Neural cell (in vitro differentiated cells): ENCODE results near the gene ECEL1. TPM values are rescaled to one million over a fixed set of nuclear protein-coding genes. Genes with fewer than 3 reads are reported as not detected.

Source experiments
- H2AFZ ChIP-seq: fragments of 200-600, 300-800 bp; sonication (generic), shearing (Covaris generic); 2 replicates; pipeline ENCODE4 v1.6.0; 2014; ENCODE audit warnings: low read depth, mild to moderate bottlenecking, antibody characterized with exemption, low read length, moderate library complexity
- H3F3A ChIP-seq: fragments of 200-600 bp; shearing (Covaris generic); 2 replicates; pipeline ENCODE4 v1.6.1; 2016; ENCODE audit warnings: mild to moderate bottlenecking, moderate library complexity, mixed read lengths, antibody characterized with exemption, low read length; ENCODE audit not compliant: insufficient read depth, poor library complexity, severe bottlenecking
- H3K27ac ChIP-seq: fragments of 200-600, 300-800 bp; sonication (generic), shearing (Covaris generic); 2 replicates; pipeline ENCODE4 v1.5.1; 2014; ENCODE audit warnings: mild to moderate bottlenecking, low read length, moderate library complexity
- H3K27me3 ChIP-seq: fragments of 300-800, 200-600 bp; sonication (generic), shearing (Covaris generic); 2 replicates; pipeline ENCODE4 v1.6.0; 2014; ENCODE audit warnings: mild to moderate bottlenecking, low read depth, low read length, moderate library complexity; ENCODE audit not compliant: insufficient read depth
- H3K36me3 ChIP-seq: fragments of 300-800, 200-600 bp; sonication (generic), shearing (Covaris generic); 2 replicates; pipeline ENCODE4 v1.5.1; 2014; ENCODE audit warnings: mild to moderate bottlenecking, antibody characterized with exemption, low read length, moderate library complexity; ENCODE audit not compliant: insufficient read depth
- H3K4me2 ChIP-seq: fragments of 300-800, 200-600 bp; sonication (generic), shearing (Covaris generic); 2 replicates; pipeline ENCODE4 v1.6.0; 2014; ENCODE audit warnings: mild to moderate bottlenecking, low read length
- H3K4me3 ChIP-seq: fragments of 300-800, 200-600 bp; sonication (generic), shearing (Covaris generic); 2 replicates; pipeline ENCODE4 v1.5.1; 2014; ENCODE audit warnings: mild to moderate bottlenecking, low read length, moderate library complexity
- H3K79me2 ChIP-seq: fragments of 200-600 bp; shearing (Covaris generic); replicated peaks from 2 replicates; pipeline ENCODE4 v1.6.0; 2014; ENCODE audit warnings: mild to moderate bottlenecking, low read length, moderate library complexity; ENCODE audit not compliant: insufficient read depth
- H3K9ac ChIP-seq: fragments of 300-800, 200-600 bp; sonication (generic), shearing (Covaris generic); 2 replicates; pipeline ENCODE4 v1.6.1; 2016; ENCODE audit warnings: mild to moderate bottlenecking, low read length, mixed read lengths
- H3K9me2 ChIP-seq: fragments of 200-600 bp; shearing (Covaris generic); 2 replicates; pipeline ENCODE4 v1.6.1; 2016; ENCODE audit warnings: mild to moderate bottlenecking, low read length, mixed read lengths; ENCODE audit not compliant: insufficient read depth
- H3K9me3 ChIP-seq: fragments of 200-600, 300-800 bp; sonication (generic), shearing (Covaris generic); 2 replicates; pipeline ENCODE4 v1.6.1; 2016; ENCODE audit warnings: mild to moderate bottlenecking, mixed run types, low read length, moderate library complexity, mixed read lengths
- H4K20me1 ChIP-seq: fragments of 200-600 bp; shearing (Covaris generic); 2 replicates; pipeline ENCODE4 v1.6.1; 2016; ENCODE audit warnings: mild to moderate bottlenecking, mixed run types; ENCODE audit not compliant: insufficient read depth
- CTCF ChIP-seq: fragments of 450-650 bp; IDR thresholded peaks from 2 replicates; pipeline ENCODE4 v1.5.1; 2014; ENCODE audit warnings: antibody characterized with exemption, mild to moderate bottlenecking, moderate library complexity; ENCODE audit not compliant: poor library complexity, severe bottlenecking
- EP300 ChIP-seq: fragments of 450-650 bp; conservative IDR thresholded peaks from 2 replicates; pipeline ENCODE4 v1.6.1; 2014; ENCODE audit warnings: antibody characterized with exemption, mild to moderate bottlenecking, moderate library complexity; ENCODE audit not compliant: poor library complexity, severe bottlenecking
- EZH2 ChIP-seq: fragments of 200-600, 300-800 bp; shearing (Covaris generic), sonication (generic); IDR thresholded peaks from 2 replicates; pipeline ENCODE4 v1.6.1; 2014; ENCODE audit warnings: antibody characterized with exemption, low read length, borderline replicate concordance, mild to moderate bottlenecking; ENCODE audit not compliant: insufficient read depth, poor library complexity, severe bottlenecking
- MXI1 ChIP-seq: fragments of 450-650 bp; conservative IDR thresholded peaks from 2 replicates; pipeline ENCODE4 v1.6.1; 2014; ENCODE audit warnings: antibody characterized with exemption, mild to moderate bottlenecking; ENCODE audit not compliant: poor library complexity, severe bottlenecking
- POLR2AphosphoS5 ChIP-seq: IDR thresholded peaks from 2 replicates; pipeline ENCODE4 v1.6.1; 2012
- RAD21 ChIP-seq: fragments of 450-650 bp; conservative IDR thresholded peaks from 2 replicates; pipeline ENCODE4 v1.6.1; 2014; ENCODE audit warnings: antibody characterized with exemption, mild to moderate bottlenecking, moderate library complexity
- REST ChIP-seq: IDR thresholded peaks from 2 replicates; pipeline ENCODE4 v1.6.1; 2012; ENCODE audit warnings: borderline replicate concordance
- SMC3 ChIP-seq: fragments of 450-650 bp; conservative IDR thresholded peaks from 2 replicates; pipeline ENCODE4 v1.6.1; 2014; ENCODE audit warnings: antibody characterized with exemption, mild to moderate bottlenecking, moderate library complexity; ENCODE audit not compliant: poor library complexity
- TAF1 ChIP-seq: IDR thresholded peaks from 2 replicates; pipeline ENCODE4 v1.6.1; 2012; ENCODE audit warnings: low read depth
- polyA plus RNA-seq: library from polyadenylated mRNA; depleted of rRNA; stranded (reverse); fragments of >200 nt; gene quantifications from 2 replicates; pipeline ENCODE4 v1.2.3, GENCODE V29; 2014

Gene ECEL1
- polyA plus RNA-seq, 1 donor from 2014 or later = 60.9 TPM

- Histone ChIP-seq H3K9me3 (no peaks in the 10 kb centered on the region), H3K9me2 (no peaks in the 10 kb centered on the region), H3F3A (no peaks in the 10 kb centered on the region), H3K9ac (no peak overlapping the region), H3K36me3 (no peaks in the 10 kb centered on the region), H4K20me1 (no peaks in the 10 kb centered on the region), H3K27ac (no peak overlapping the region), H3K4me2 (no peak overlapping the region), H3K79me2 (no peaks in the 10 kb centered on the region), H2AFZ (no peak overlapping the region), H3K27me3 (no peaks in the 10 kb centered on the region), H3K4me3 (no peak overlapping the region)
- TF ChIP-seq POLR2AphosphoS5 (no peak), TAF1 (no peak), SMC3 (no peak), MXI1 (no peak), EP300 (no peak), RAD21 (no peak), CTCF (no peak), REST (no peak), EZH2 (no peak)
Measured at GRCh38 chr2:232435375-232435648, 52.3 kb downstream of the ECEL1 start.

- no peak overlapping the region for H3K4me2 ChIP-seq
- no peaks in the 10 kb centered on the region for H3K36me3 ChIP-seq
- no peak overlapping the region for H3K9ac ChIP-seq
- no peaks in the 10 kb centered on the region for H4K20me1 ChIP-seq
- no peaks in the 10 kb centered on the region for H3F3A ChIP-seq
- no peaks in the 10 kb centered on the region for H3K9me2 ChIP-seq
- no peaks in the 10 kb centered on the region for H3K9me3 ChIP-seq
- no peak overlapping the region for H3K4me3 ChIP-seq
- H3K27ac ChIP-seq = no peak overlapping the region
- H3K27me3 ChIP-seq = no peaks in the 10 kb centered on the region
- no peak overlapping the region for H2AFZ ChIP-seq
- TF ChIP-seq RAD21 = no peak
- no peak for TF ChIP-seq SMC3
- no peak for TF ChIP-seq MXI1
- no peak for TF ChIP-seq CTCF
- no peak for TF ChIP-seq POLR2AphosphoS5
- no peak for TF ChIP-seq EP300
- TF ChIP-seq EZH2 = no peak
- TF ChIP-seq REST = no peak
- TF ChIP-seq TAF1 = no peak
- no peaks in the 10 kb centered on the region for H3K79me2 ChIP-seq
Measured at GRCh38 chr2:232434563-232435374, 52.9 kb downstream of the ECEL1 start.
